ENCODE measurements around the gene MCTP1.
"Not testable (repeated sequence)": the region's sequence is repeated elsewhere in the genome, so short reads cannot be mapped to it uniquely, and the experiment has no call there.

Gene MCTP1

GRCh38 chr5:95181644-95182043, 103.2 kb downstream of the MCTP1 start:
- DNase-seq (ENCODE audit: low read depth) = no peak

- DNase-seq (ENCODE audit: low read depth) = peak; percentile 87
These were observed 106.7 kb downstream of the MCTP1 start for GRCh38 chr5:95178046-95178651.

- DNase-seq (ENCODE audit: low read depth) = peak; percentile 3
These were observed 107.4 kb downstream of the MCTP1 start for GRCh38 chr5:95177456-95177855.

- DNase-seq (ENCODE audit: low read depth) = no peak
These were observed 109.8 kb downstream of the MCTP1 start for GRCh38 chr5:95175106-95175505.

GRCh38 chr5:95172659-95173058, 112.2 kb downstream of the MCTP1 start:
- DNase-seq (ENCODE audit: low read depth) = no peak

GRCh38 chr5:95164861-95165260, 120.0 kb downstream of the MCTP1 start:
- DNase-seq (ENCODE audit: low read depth) = no peak

GRCh38 chr5:95163079-95163478, 121.8 kb downstream of the MCTP1 start:
- DNase-seq (ENCODE audit: low read depth) = no peak

GRCh38 chr5:95162231-95162992, 122.5 kb downstream of the MCTP1 start:
- no peak for DNase-seq (ENCODE audit: low read depth)

- DNase-seq (ENCODE audit: low read depth) = no peak
These were observed 125.3 kb downstream of the MCTP1 start for GRCh38 chr5:95159603-95160002.

GRCh38 chr5:95155888-95156287, 129.0 kb downstream of the MCTP1 start:
- no peak for DNase-seq (ENCODE audit: low read depth)

GRCh38 chr5:95153511-95153910, 131.4 kb downstream of the MCTP1 start:
- DNase-seq (ENCODE audit: low read depth) = no peak

- no peak for DNase-seq (ENCODE audit: low read depth)
These were observed 132.4 kb downstream of the MCTP1 start for GRCh38 chr5:95152535-95152934.

- no peak for DNase-seq (ENCODE audit: low read depth)
These were observed 132.8 kb downstream of the MCTP1 start for GRCh38 chr5:95152131-95152530.

GRCh38 chr5:95151694-95152093, 133.2 kb downstream of the MCTP1 start:
- no peak for DNase-seq (ENCODE audit: low read depth)

GRCh38 chr5:95149387-95149786, 135.5 kb downstream of the MCTP1 start:
- DNase-seq (ENCODE audit: low read depth) = no peak

GRCh38 chr5:95148453-95148852, 136.4 kb downstream of the MCTP1 start:
- no peak for DNase-seq (ENCODE audit: low read depth)

GRCh38 chr5:95143858-95144257, 141.0 kb downstream of the MCTP1 start:
- DNase-seq (ENCODE audit: low read depth) = not testable (repeated sequence)

GRCh38 chr5:95142145-95142544, 142.7 kb downstream of the MCTP1 start:
- DNase-seq (ENCODE audit: low read depth) = no peak

GRCh38 chr5:95141141-95141540, 143.8 kb downstream of the MCTP1 start:
- DNase-seq (ENCODE audit: low read depth) = no peak

- DNase-seq (ENCODE audit: low read depth) = no peak
These were observed 150.6 kb downstream of the MCTP1 start for GRCh38 chr5:95134326-95134725.

- DNase-seq (ENCODE audit: low read depth) = no peak
These were observed 152.8 kb downstream of the MCTP1 start for GRCh38 chr5:95132096-95132495.

GRCh38 chr5:95130941-95131340, 154.0 kb downstream of the MCTP1 start:
- no peak for DNase-seq (ENCODE audit: low read depth)

- DNase-seq (ENCODE audit: low read depth) = no peak
These were observed 160.2 kb downstream of the MCTP1 start for GRCh38 chr5:95124731-95125130.

GRCh38 chr5:95124101-95124500, 160.8 kb downstream of the MCTP1 start:
- no peak for DNase-seq (ENCODE audit: low read depth)
